ENCODE measurements around the gene TAGLN. TPM values are rescaled to one million over a fixed set of nuclear protein-coding genes. Genes with fewer than 3 reads are reported as not detected.

Gene TAGLN
- total RNA-seq, 1 donor from 2014 or later = 97.9 TPM

DNA sequence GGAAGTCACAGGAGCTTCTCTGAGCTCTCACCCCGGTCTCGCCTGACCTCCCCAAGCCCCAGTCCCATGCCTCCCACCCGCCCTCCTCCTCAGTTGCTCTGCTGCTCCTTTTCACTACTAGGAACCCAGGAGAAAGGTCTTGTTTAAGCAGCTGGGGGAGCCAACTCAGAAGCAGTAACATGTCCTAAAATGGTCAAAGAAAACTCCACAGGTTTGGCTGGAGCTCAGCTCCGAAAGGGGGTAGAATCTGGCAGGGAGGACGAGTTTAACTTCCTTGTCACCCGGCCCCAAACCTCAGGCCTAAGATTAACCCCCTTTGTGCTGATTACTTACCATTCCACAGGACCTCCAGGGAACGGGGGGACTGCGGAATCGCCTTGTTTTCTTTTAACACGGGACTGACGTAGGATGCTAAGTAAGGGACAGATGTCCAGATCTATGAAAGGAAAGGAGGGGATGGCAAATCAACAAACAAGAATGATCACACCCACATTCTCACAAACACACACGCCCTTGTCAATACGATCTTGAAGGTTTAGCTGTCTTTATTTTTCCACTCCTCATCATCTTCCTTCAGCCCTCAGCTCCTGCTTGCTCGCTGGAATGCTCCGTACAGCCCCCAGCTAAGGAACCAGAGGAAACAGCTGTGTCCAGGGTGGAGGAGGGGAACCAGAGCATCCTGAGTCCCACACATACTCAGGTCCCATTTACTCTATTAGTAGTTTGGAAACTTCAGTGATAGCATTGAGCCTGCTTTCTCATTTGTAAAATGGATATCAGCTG is 19.2 kb downstream of the TAGLN start:
- H3K4me3 Mint-ChIP-seq = no peak overlapping the region
- H3K9me3 Mint-ChIP-seq = no peaks in the 10 kb centered on the region
- H3K27me3 Mint-ChIP-seq = no peaks in the 10 kb centered on the region
- TF ChIP-seq, protein P1, sequence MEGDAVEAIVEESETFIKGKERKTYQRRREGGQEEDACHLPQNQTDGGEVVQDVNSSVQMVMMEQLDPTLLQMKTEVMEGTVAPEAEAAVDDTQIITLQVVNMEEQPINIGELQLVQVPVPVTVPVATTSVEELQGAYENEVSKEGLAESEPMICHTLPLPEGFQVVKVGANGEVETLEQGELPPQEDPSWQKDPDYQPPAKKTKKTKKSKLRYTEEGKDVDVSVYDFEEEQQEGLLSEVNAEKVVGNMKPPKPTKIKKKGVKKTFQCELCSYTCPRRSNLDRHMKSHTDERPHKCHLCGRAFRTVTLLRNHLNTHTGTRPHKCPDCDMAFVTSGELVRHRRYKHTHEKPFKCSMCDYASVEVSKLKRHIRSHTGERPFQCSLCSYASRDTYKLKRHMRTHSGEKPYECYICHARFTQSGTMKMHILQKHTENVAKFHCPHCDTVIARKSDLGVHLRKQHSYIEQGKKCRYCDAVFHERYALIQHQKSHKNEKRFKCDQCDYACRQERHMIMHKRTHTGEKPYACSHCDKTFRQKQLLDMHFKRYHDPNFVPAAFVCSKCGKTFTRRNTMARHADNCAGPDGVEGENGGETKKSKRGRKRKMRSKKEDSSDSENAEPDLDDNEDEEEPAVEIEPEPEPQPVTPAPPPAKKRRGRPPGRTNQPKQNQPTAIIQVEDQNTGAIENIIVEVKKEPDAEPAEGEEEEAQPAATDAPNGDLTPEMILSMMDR (conservative IDR thresholded peaks at IDR 0.05) = no peak
- DNase-seq (ENCODE audit: extremely low spot score, unreplicated experiment) = no peak
- peaks cover 16% of the 10 kb centered on the region for H3K36me3 Mint-ChIP-seq
- H3K27ac Mint-ChIP-seq = no peak overlapping the region
- peaks cover 12% of the 10 kb centered on the region for H3K4me1 Mint-ChIP-seq (ENCODE audit: unreplicated experiment)

DNA sequence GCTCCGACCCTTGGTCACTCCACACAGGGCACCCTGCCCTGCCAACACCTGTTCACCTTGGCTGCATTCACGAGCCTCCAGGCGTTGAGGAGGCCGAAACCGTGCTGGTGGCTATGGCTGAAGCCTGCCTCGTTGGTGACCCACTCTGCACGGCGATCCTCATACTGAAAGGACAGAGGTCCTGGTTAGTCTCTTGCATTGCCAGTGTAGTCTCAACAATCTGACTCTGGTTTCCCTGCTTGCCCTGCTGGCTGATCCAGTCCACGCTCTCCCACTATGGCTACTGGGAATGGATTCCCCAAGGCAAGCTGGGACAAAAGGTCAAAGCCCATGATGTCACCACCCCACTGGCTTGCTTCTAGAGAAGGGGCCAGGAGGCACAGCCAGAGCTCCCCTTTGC is 19.8 kb downstream of the TAGLN start:
- Mint-ChIP-seq H3K36me3 (peaks cover 12% of the 10 kb centered on the region), H3K27ac (no peak overlapping the region)

DNA sequence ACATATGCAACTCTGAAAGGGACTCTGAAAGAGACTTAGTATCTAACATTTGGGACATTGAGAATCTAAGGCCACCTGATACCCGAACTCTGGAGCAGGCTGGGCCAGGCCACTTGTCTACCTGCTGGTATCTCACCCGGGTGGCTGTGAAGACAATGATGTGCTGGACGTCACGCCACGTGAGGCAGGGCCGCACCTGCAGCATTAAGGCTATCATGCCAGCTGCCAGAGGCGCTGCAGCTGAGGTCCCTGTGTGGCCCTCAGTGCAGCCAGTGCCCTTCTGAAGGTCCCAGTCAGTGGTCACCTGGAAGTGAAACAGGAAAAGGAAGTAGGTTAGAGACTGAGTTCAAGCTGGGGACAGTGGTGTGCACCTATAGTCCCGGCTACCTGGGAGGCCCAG is 20.3 kb downstream of the TAGLN start:
- TF ChIP-seq, protein P1 (conservative IDR thresholded peaks at IDR 0.05) = no peak
- Mint-ChIP-seq H3K4me3 (no peak overlapping the region), H3K36me3 (peaks cover 8% of the 10 kb centered on the region), H3K4me1 (ENCODE audit: unreplicated experiment) (peaks cover 12% of the 10 kb centered on the region), H3K9me3 (no peaks in the 10 kb centered on the region), H3K27me3 (no peaks in the 10 kb centered on the region), H3K27ac (no peak overlapping the region)
- no peak for DNase-seq (ENCODE audit: extremely low spot score, unreplicated experiment)

More for the DNA sequence above, 19.8 kb downstream of the TAGLN start:
- H3K27me3 Mint-ChIP-seq = no peaks in the 10 kb centered on the region
- peaks cover 12% of the 10 kb centered on the region for H3K4me1 Mint-ChIP-seq (ENCODE audit: unreplicated experiment)
- H3K4me3 Mint-ChIP-seq = no peak overlapping the region
- TF ChIP-seq, protein P1 (conservative IDR thresholded peaks at IDR 0.05) = no peak
- no peaks in the 10 kb centered on the region for H3K9me3 Mint-ChIP-seq
- no peak for DNase-seq (ENCODE audit: extremely low spot score, unreplicated experiment)

DNA sequence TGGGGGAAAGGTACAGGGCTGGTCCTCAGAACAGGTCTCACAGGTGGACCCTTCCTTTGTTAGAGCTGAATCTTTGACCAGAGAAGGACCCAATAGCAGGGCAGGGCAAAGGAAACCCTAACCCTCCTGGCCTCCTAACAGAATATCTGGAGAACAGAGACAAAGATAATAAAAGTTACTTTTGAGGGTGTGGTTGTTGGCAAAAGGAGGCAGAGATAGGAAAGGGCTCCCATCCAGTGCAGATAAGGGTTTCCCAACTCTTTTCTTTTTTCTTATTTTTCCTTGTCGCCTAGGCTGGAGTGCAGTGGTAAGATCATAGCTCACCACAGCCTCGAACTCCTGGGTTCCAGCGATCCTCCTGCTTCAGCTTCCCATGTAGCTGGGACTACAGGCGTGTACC is 20.8 kb downstream of the TAGLN start:
- Mint-ChIP-seq H3K27ac (no peak overlapping the region), H3K4me1 (ENCODE audit: unreplicated experiment) (peaks cover 12% of the 10 kb centered on the region), H3K4me3 (no peak overlapping the region), H3K36me3 (peaks cover 8% of the 10 kb centered on the region), H3K9me3 (no peaks in the 10 kb centered on the region), H3K27me3 (no peaks in the 10 kb centered on the region)
- TF ChIP-seq, protein P1 (conservative IDR thresholded peaks at IDR 0.05) = no peak
- no peak for DNase-seq (ENCODE audit: extremely low spot score, unreplicated experiment)

DNA sequence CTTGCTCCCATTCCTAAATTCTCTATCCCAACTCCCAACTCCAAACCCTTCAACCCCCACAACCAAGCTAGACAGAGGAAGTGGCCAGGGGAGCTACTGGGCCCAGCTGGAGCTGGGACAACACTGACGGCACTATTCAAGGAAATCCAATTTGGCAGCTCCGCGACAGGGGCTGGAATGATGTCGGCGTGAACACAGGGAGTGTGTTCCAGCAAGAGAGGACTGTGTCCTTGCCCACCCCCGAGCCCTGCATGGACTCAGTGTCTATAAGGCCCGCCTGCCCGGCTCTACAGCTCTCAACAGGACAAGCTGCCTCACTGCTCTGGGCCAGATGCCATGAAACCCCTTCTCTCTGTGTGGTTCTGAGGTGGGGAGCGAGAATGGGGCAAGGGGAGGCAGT is 21.4 kb downstream of the TAGLN start:
- peaks cover 8% of the 10 kb centered on the region for H3K36me3 Mint-ChIP-seq
- H3K4me3 Mint-ChIP-seq = no peak overlapping the region
- no peaks in the 10 kb centered on the region for H3K27me3 Mint-ChIP-seq
- peaks cover 12% of the 10 kb centered on the region for H3K4me1 Mint-ChIP-seq (ENCODE audit: unreplicated experiment)
- H3K9me3 Mint-ChIP-seq = no peaks in the 10 kb centered on the region
- DNase-seq (ENCODE audit: extremely low spot score, unreplicated experiment) = no peak
- H3K27ac Mint-ChIP-seq = no peak overlapping the region
- TF ChIP-seq, protein P1 (conservative IDR thresholded peaks at IDR 0.05) = no peak
